T-cell (primary cell): Measurements from ENCODE around the gene DGCR2. TPM values are rescaled to one million over a fixed set of nuclear protein-coding genes. Genes with fewer than 3 reads are reported as not detected.

Experiments
- ATAC-seq, 4 experiments: fragments of 200-7000 bp in 3 of 4; fragments of 150-1000 bp in 1 of 4; cut with Tn5 transposase; replicated peaks in 1 of 4; 1 replicate in 3 of 4; 2 replicates in 1 of 4; pipeline ENCODE4 v1.10.0; 2021; ENCODE audit warnings: moderate library complexity in 3 of 4, mild to moderate bottlenecking in 2 of 4, moderate number of reproducible peaks in 1 of 4
- CTCF ChIA-PET, 2 donors: fragments of 300-600 bp; sonication (Branson Sonifier 250); formaldehyde crosslinking; loops; one replicate each; lab custom pipeline; 2022; ENCODE audit warnings: antibody characterized with exemption in 2 of 2; lab: Charles Lee
- POLR2A ChIA-PET, 2 donors: fragments of 300-600 bp; sonication (Branson Sonifier 250); formaldehyde crosslinking; loops; one replicate each; lab custom pipeline; 2022; ENCODE audit warnings: antibody characterized with exemption in 2 of 2; lab: Charles Lee
- DNase-seq, 35 experiments: peaks; one replicate each; pipeline versions ENCODE4 v3.0.0 to v3.0.0-alpha.2; 2013 to 2023
- H3K27ac ChIP-seq: one replicate; pipeline ENCODE4 v1.5.1; 2013; ENCODE audit warnings: low read length
- H3K27me3 ChIP-seq, 2 experiments: replicated peaks in 1 of 2; 1 replicate in 1 of 2; 2 replicates in 1 of 2; pipeline versions ENCODE4 v1.6.1 to v1.7.0; 2013; ENCODE audit warnings: low read length in 1 of 2, mixed read lengths in 1 of 2; ENCODE audit not compliant: control insufficient read depth in 2 of 2, insufficient read depth in 2 of 2; ENCODE audit errors: extremely low read depth in 1 of 2
- H3K36me3 ChIP-seq, 2 donors: 1 replicate in 1 of 2; 2 replicates in 1 of 2; pipeline versions ENCODE4 v1.6.1 to v1.7.0; 2013; ENCODE audit warnings: low read length in 1 of 2; ENCODE audit not compliant: control insufficient read depth in 2 of 2, insufficient read depth in 1 of 2; ENCODE audit errors: extremely low read depth in 1 of 2
- H3K4me1 ChIP-seq, 2 experiments: 1 replicate in 1 of 2; 2 replicates in 1 of 2; pipeline versions ENCODE4 v1.6.1 to v1.7.0; 2013; ENCODE audit warnings: low read length in 2 of 2, mixed read lengths in 1 of 2; ENCODE audit not compliant: insufficient read depth in 2 of 2, control insufficient read depth in 1 of 2; ENCODE audit errors: extremely low read depth in 1 of 2
- H3K4me3 ChIP-seq, 2 donors: 1 replicate in 1 of 2; 2 replicates in 1 of 2; pipeline versions ENCODE4 v1.5.1 to v1.7.0; 2013; ENCODE audit warnings: mild to moderate bottlenecking in 2 of 2, low read length in 1 of 2, moderate library complexity in 1 of 2; ENCODE audit not compliant: control insufficient read depth in 1 of 2; ENCODE audit errors: extremely low read depth in 1 of 2
- H3K9me3 ChIP-seq: 2 replicates; pipeline ENCODE4 v1.7.0; 2013
- H3K27ac Mint-ChIP-seq, 2 donors: one replicate each; pipeline ENCODE4 v1.8.0; 2020 to 2021; ENCODE audit warnings: mild to moderate bottlenecking in 2 of 2, mixed read lengths in 2 of 2
- H3K27me3 Mint-ChIP-seq, 2 donors: one replicate each; pipeline ENCODE4 v1.8.0; 2021 to 2022; ENCODE audit warnings: mixed read lengths in 2 of 2
- H3K36me3 Mint-ChIP-seq: one replicate; pipeline ENCODE4 v1.8.0; 2021; ENCODE audit warnings: mixed read lengths
- H3K4me1 Mint-ChIP-seq, 3 donors: one replicate each; pipeline ENCODE4 v1.8.0; 2020 to 2022; ENCODE audit warnings: mixed read lengths in 3 of 3, mild to moderate bottlenecking in 1 of 3
- H3K4me3 Mint-ChIP-seq, 3 donors: one replicate each; pipeline ENCODE4 v1.8.0; 2020 to 2022; ENCODE audit warnings: mild to moderate bottlenecking in 3 of 3, mixed read lengths in 3 of 3, moderate library complexity in 3 of 3
- H3K9me3 Mint-ChIP-seq, 3 donors: one replicate each; pipeline ENCODE4 v1.8.0; 2020 to 2022; ENCODE audit warnings: mixed read lengths in 3 of 3
- WGBS: methylation state at CpG from one replicate; pipeline ENCODE4 v1.1.5; 2013; ENCODE audit warnings: missing lambda C conversion rate; ENCODE audit not compliant: insufficient coverage; 5-methylcytosine and 5-hydroxymethylcytosine counted together
- total RNA-seq, 35 experiments: library from RNA in 6 of 35; stranded (reverse) in 6 of 35; fragments of 120-200 nt in 1 of 35; gene quantifications; one replicate each; pipeline versions ENCODE4 v1.2.1 to v1.2.4 and lab custom pipeline; 2013 to 2026

The DGCR2 gene
- total RNA-seq, 5 donors from 2014 or later (not counting 1 experiment from before 2014, with no cell fraction given), result 50.9 to 79.2 (median 71.5) TPM

DNA sequence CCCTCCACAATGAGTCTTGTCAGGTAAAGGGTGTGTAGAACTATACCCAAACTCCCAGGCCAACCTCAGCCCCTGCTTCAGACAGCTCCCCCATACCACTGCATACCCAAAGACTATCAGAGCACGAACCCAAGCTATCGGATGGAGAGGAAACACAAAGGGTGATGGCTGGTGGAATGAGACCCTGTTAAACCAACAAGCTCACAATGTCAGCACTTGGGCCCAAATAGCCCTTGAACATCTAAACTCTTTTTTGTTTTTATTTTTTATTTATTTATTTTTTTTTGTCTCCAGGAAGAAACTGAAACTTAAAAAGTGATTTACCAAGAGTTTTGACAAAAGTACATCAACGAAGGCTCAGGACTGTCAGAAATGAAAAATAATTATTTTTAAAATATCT is 10.6 kb downstream of the DGCR2 start:
- DNase-seq (no peak), ATAC-seq (no peak)
- Mint-ChIP-seq H3K27me3 (no peaks in the 10 kb centered on the region), H3K4me3 (peak overlapping the region in 1 of 3 donors; percentile 55), H3K36me3 (peaks cover 12% of the 10 kb centered on the region), H3K9me3 (no peaks in the 10 kb centered on the region), H3K27ac (peak overlapping the region; percentile 90 to 96), H3K4me1 (peaks cover 82 to 84% (median 82%) of the 10 kb centered on the region in 3 donors)
- POLR2A ChIA-PET, result interaction anchor here (0.5 to 0.7 kb wide), 3 partner anchors 9 to 33 kb away, joined by 3 to 15 read pairs (median 3); partner anchors contain the start of gene ESS2 (in 1 of the 2)
- CTCF ChIA-PET, result no interaction called here
- no peaks in the 10 kb centered on the region for H3K27me3 ChIP-seq
- H3K27ac ChIP-seq, result peak overlapping the region; percentile 87
- no peaks in the 10 kb centered on the region for H3K9me3 ChIP-seq
- no peak overlapping the region for H3K4me3 ChIP-seq
- no CpG with 5 or more reads among the region's 3 CpGs for WGBS
- peaks cover 0 to 4% of the 10 kb centered on the region in 2 donors for H3K36me3 ChIP-seq
- H3K4me1 ChIP-seq, result peaks cover 30 to 83% of the 10 kb centered on the region in 2 experiments

DNA sequence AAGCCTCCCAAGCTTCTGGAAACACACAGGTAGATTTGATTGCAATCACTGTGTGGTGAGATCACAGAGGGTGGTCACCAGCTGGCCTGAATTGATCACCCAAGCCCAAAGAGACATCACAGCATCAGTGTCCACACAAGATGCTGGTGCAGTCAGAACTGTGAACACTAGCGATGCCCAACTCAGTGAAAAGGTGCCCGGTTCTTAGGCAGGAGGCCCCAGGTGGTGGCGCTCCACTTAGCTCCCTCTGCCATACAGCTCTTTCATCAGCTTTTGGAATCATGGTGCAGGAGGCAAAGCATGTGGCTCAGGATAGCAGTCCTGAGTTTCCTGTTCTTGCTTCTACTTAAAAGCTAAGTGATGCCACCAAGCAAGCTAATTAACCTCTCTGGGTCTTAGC is 11.1 kb downstream of the DGCR2 start:
- Mint-ChIP-seq H3K4me1 (peaks cover 82 to 84% (median 82%) of the 10 kb centered on the region in 3 donors), H3K9me3 (no peaks in the 10 kb centered on the region), H3K4me3 (peak overlapping the region in 2 of 3 donors; percentile 7 to 55), H3K27me3 (no peaks in the 10 kb centered on the region), H3K27ac (peak overlapping the region; percentile 90 to 96), H3K36me3 (peaks cover 12% of the 10 kb centered on the region)
- H3K9me3 ChIP-seq, result no peaks in the 10 kb centered on the region
- peak overlapping the region; percentile 87 for H3K27ac ChIP-seq
- no peaks in the 10 kb centered on the region for H3K27me3 ChIP-seq
- ChIA-PET POLR2A (interaction anchor here (0.5 to 1.0 kb wide), 7 partner anchors 8 to 33 kb away, joined by 3 to 15 read pairs (median 3); partner anchors contain the start of genes DGCR2 (in 2 of the 2) and ESS2 (in 1 of the 2)), CTCF (no interaction called here)
- 78% methylated on average over 3 of the region's 3 CpGs for WGBS
- H3K4me1 ChIP-seq, result peaks cover 29 to 83% of the 10 kb centered on the region in 2 experiments
- H3K4me3 ChIP-seq, result no peak overlapping the region
- peaks cover 0 to 2% of the 10 kb centered on the region in 2 donors for H3K36me3 ChIP-seq
- DNase-seq (peak in 1 of 35 experiments; percentile 27), ATAC-seq (no peak)

DNA sequence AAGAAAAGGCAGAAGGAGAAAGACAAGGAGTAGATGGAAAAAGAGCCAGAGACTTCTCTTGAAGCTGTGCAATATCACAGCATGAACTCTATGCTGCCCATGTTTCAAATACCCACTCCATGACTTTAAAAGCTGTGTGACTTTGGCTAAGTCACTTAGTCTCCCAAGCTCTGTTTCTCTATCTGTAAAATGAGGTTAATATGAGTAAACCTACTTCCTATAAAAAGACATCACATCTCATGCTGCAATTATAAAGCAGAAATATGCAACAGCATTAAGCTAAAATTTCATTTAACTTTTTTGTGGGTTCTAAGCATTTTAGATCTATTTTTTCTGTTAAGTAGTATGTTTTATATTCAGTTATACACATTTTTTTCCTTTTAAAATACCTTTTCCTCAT is 11.6 kb downstream of the DGCR2 start:
- peaks cover 81 to 84% (median 82%) of the 10 kb centered on the region in 3 donors for H3K4me1 Mint-ChIP-seq

DNA sequence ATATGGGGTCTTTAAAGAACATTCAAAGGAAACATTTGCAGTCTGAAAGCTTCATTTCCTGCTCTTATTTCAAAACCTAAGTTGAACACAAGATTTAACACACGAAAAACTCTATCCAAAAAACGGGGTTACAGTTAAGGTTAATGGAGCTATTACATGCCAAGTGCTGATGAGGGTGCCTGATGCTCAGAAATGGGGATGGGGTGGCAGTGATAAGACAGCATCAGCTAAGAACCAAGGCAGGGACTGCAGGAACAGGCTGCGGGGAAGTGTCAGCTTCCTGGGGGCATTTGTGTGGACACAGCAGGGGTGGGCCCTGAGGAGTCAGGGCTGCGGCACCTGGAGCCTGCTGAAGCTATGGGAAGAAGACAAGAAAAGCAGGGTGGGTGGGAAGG is 12.2 kb downstream of the DGCR2 start:
- peak overlapping the region; percentile 99 for H3K27ac Mint-ChIP-seq
- H3K27me3 Mint-ChIP-seq, result no peaks in the 10 kb centered on the region
- no peaks in the 10 kb centered on the region for H3K27me3 ChIP-seq
- peaks cover 29 to 80% of the 10 kb centered on the region in 2 experiments for H3K4me1 ChIP-seq
- H3K4me3 Mint-ChIP-seq, result peak overlapping the region; percentile 76 to 80 (median 76)
- peaks cover 12% of the 10 kb centered on the region for H3K36me3 Mint-ChIP-seq
- peaks cover 78 to 82% (median 81%) of the 10 kb centered on the region in 3 donors for H3K4me1 Mint-ChIP-seq
- peak overlapping the region; percentile 87 for H3K27ac ChIP-seq
- peak in 3 of 4 experiments; percentile 2 to 19 (median 5) for ATAC-seq
- ChIA-PET CTCF (no interaction called here), POLR2A (interaction anchor here in 1 of 2 donors (1.0 kb wide), 1 partner anchor 12 kb away, joined by 3 read pairs; the partner anchor contains the start of gene DGCR2)
- no peaks in the 10 kb centered on the region for H3K9me3 Mint-ChIP-seq
- 40% methylated on average over 1 of the region's 4 CpGs for WGBS
- H3K36me3 ChIP-seq, result peaks cover 0 to 6% of the 10 kb centered on the region in 2 donors
- peak overlapping the region; percentile 40 for H3K4me3 ChIP-seq
- H3K9me3 ChIP-seq, result no peaks in the 10 kb centered on the region
- peak in 2 of 35 experiments; percentile 24 to 39 for DNase-seq

More for the DNA sequence above, 11.6 kb downstream of the DGCR2 start:
- Mint-ChIP-seq H3K27ac (peak overlapping the region; percentile 90 to 96), H3K4me3 (peak overlapping the region in 1 of 3 donors; percentile 55), H3K36me3 (peaks cover 12% of the 10 kb centered on the region), H3K9me3 (no peaks in the 10 kb centered on the region), H3K27me3 (no peaks in the 10 kb centered on the region)
- H3K4me3 ChIP-seq, result no peak overlapping the region
- ChIA-PET CTCF (no interaction called here), POLR2A (interaction anchor here (0.6 to 1.0 kb wide), 5 partner anchors 11 to 20 kb away, joined by 3 read pairs; partner anchors contain the start of gene DGCR2 (in 2 of the 2))
- ATAC-seq, result no peak
- peaks cover 0 to 4% of the 10 kb centered on the region in 2 donors for H3K36me3 ChIP-seq
- peaks cover 29 to 84% of the 10 kb centered on the region in 2 experiments for H3K4me1 ChIP-seq
- no peaks in the 10 kb centered on the region for H3K9me3 ChIP-seq
- no peak for DNase-seq
- H3K27me3 ChIP-seq, result no peaks in the 10 kb centered on the region
- H3K27ac ChIP-seq, result peak overlapping the region; percentile 87

DNA sequence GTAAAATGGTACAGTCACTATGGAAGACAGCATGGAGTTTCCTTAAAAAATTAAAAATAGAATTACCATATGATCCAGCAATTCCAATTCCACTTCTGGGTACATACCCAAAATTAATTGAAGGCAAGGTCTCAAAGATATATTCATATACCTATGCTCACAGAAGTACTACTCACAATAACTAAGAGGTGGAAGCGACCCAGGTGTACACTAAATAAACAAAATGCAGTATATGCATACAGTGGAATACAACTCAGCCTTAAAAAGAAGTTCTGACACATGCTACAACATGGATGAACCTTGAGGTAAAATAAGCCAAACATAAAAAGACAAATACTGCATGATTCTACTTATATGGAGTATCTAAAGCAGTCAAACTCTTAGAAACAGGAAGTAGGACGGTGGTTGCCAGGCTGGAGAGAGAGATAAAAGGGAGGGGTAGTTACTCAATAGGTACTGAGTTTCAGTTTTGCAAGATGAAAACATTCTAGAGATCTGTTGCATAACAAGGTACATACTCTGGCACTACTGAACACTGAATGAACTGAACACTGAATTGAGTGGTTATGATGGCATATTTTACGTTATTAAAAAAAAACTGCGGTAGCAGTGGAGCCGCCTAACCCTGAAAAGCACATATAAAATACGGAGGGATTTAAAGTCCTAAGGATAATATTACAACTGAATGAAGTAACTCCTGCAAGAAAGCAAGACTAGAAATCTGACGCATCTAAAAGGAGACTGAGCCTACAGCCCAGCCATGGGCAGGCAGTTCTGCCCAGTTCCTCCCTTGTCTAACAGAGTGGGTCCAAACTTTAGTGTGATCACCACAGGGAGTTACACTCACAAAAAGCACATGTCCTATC is 12.8 kb downstream of the DGCR2 start:
- H3K27me3 ChIP-seq, result no peaks in the 10 kb centered on the region
- H3K4me1 ChIP-seq, result peaks cover 29 to 74% of the 10 kb centered on the region in 2 experiments
- H3K27me3 Mint-ChIP-seq, result no peaks in the 10 kb centered on the region
- peaks cover 6% of the 10 kb centered on the region for H3K36me3 Mint-ChIP-seq
- H3K9me3 Mint-ChIP-seq, result no peaks in the 10 kb centered on the region
- peak in 33 of 35 experiments; percentile 27 to 82 (median 58) for DNase-seq
- peak overlapping the region; percentile 40 for H3K4me3 ChIP-seq
- H3K4me3 Mint-ChIP-seq, result peak overlapping the region; percentile 76 to 80 (median 76)
- peak; percentile 88 to 93 (median 92) for ATAC-seq
- POLR2A ChIA-PET, result no interaction called here
- CTCF ChIA-PET, result no interaction called here
- WGBS, result 17% methylated on average over 1 of the region's 7 CpGs
- peaks cover 0 to 6% of the 10 kb centered on the region in 2 donors for H3K36me3 ChIP-seq
- H3K27ac Mint-ChIP-seq, result peak overlapping the region; percentile 99
- H3K9me3 ChIP-seq, result no peaks in the 10 kb centered on the region
- peaks cover 78 to 80% (median 79%) of the 10 kb centered on the region in 3 donors for H3K4me1 Mint-ChIP-seq
- H3K27ac ChIP-seq, result peak overlapping the region; percentile 87

DNA sequence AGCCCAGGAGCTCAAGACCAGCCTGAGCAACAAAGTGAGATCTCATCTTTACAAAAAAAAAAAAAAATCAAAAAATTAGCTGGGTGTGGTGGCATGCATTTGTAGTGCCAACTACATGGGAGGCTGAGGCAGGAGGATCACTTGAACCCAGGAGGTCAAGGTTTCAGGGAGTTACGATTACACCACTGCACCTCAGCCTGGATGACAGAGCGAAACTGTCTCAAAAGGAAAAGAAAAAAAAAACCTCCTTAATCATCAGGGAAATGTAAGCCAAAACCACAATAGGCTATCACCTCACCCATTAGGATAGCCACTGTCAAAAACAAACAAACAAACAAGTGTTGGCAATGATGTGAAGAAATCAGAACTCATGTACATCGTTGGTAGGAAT is 13.4 kb downstream of the DGCR2 start:
- Mint-ChIP-seq H3K4me1 (peaks cover 80 to 83% (median 82%) of the 10 kb centered on the region in 3 donors), H3K27ac (peak overlapping the region; percentile 99), H3K4me3 (peak overlapping the region in 2 of 3 donors; percentile 76), H3K9me3 (no peaks in the 10 kb centered on the region), H3K27me3 (no peaks in the 10 kb centered on the region), H3K36me3 (peaks cover 6% of the 10 kb centered on the region)
- CTCF ChIA-PET, result interaction anchor here (0.5 to 1.7 kb wide), 3 partner anchors 10 to 14 kb away, joined by 3 to 5 read pairs (median 4); partner anchors contain the start of gene DGCR2 (in 1 of the 2)
- no peaks in the 10 kb centered on the region for H3K9me3 ChIP-seq
- H3K4me1 ChIP-seq, result peaks cover 29 to 71% of the 10 kb centered on the region in 2 experiments
- DNase-seq (no peak), ATAC-seq (no peak)
- no peaks in the 10 kb centered on the region for H3K27me3 ChIP-seq
- H3K36me3 ChIP-seq, result peaks cover 0 to 6% of the 10 kb centered on the region in 2 donors
- POLR2A ChIA-PET, result no interaction called here
- no CpG with 5 or more reads among the region's 3 CpGs for WGBS
- peak overlapping the region; percentile 87 for H3K27ac ChIP-seq
- H3K4me3 ChIP-seq, result no peak overlapping the region
